Ascending aorta (tissue), 2 donors: ENCODE data around the gene RNF39. TPM values are rescaled to one million over a fixed set of nuclear protein-coding genes. Genes with fewer than 3 reads are reported as not detected.

Source experiments
- DNase-seq, 2 donors: peaks; one replicate each; pipeline ENCODE4 v3.0.0-alpha.2; 2019; ENCODE audit warnings: low spot score in 2 of 2
- H3K27ac ChIP-seq, 2 donors: fragments of 200-600 bp; sonication (generic); one replicate each; pipeline ENCODE4 v1.5.1; 2016 to 2017; ENCODE audit warnings: mild to moderate bottlenecking in 1 of 2
- H3K27me3 ChIP-seq: fragments of 200-600 bp; sonication (generic); one replicate; pipeline ENCODE4 v1.5.1; 2017
- H3K36me3 ChIP-seq, 2 donors: fragments of 200-600 bp; sonication (generic); one replicate each; pipeline ENCODE4 v1.5.1; 2016
- H3K4me1 ChIP-seq, 2 donors: fragments of 200-600 bp; sonication (generic); one replicate each; pipeline ENCODE4 v1.5.1; 2016 to 2017; ENCODE audit warnings: mild to moderate bottlenecking in 1 of 2
- H3K4me3 ChIP-seq, 2 donors: fragments of 200-600 bp; sonication (generic); one replicate each; pipeline ENCODE4 v1.5.1; 2016 to 2017; ENCODE audit warnings: mild to moderate bottlenecking in 1 of 2
- H3K9me3 ChIP-seq, 2 donors: fragments of 200-600 bp; sonication (generic); one replicate each; pipeline ENCODE4 v1.5.1; 2016
- CTCF ChIP-seq, 3 experiments: fragments of 200-600 bp in 2 of 3; fragments of 450-650 bp in 1 of 3; sonication (generic) in 2 of 3; IDR thresholded peaks; one replicate each; pipeline ENCODE4 v1.5.1; 2016 to 2019; ENCODE audit warnings: antibody characterized with exemption in 3 of 3, mild to moderate bottlenecking in 1 of 3, moderate library complexity in 1 of 3
- intact Hi-C: fragments of 100-400 bp; cut with DNase I; formaldehyde crosslinking; loops from one replicate; pipeline ENCODE4 v1.15.1; 2023
- total RNA-seq: library from RNA; depleted of rRNA; stranded (reverse); fragments of >200 nt; gene quantifications from one replicate; pipeline ENCODE4 v1.1.0, GENCODE V29; 2016

RNF39 gene
- total RNA-seq, 1 donor from 2014 or later: not detected

- no peak for TF ChIP-seq CTCF (IDR thresholded peaks at IDR 0.05)
- H3K4me3 ChIP-seq: no peak overlapping the region
- intact Hi-C loops: no loop called here
Measured at GRCh38 chr6:30022189-30022588, 53.4 kb downstream of the RNF39 start.

GRCh38 chr6:30020626-30021025 is 54.9 kb downstream of the RNF39 start:
- intact Hi-C loops: no loop called here
- no peak for TF ChIP-seq CTCF (IDR thresholded peaks at IDR 0.05)
- no peak overlapping the region for H3K27ac ChIP-seq
- no peak for DNase-seq
- H3K4me1 ChIP-seq: no peaks in the 10 kb centered on the region
- H3K4me3 ChIP-seq: no peak overlapping the region
- H3K36me3 ChIP-seq: peaks cover 0 to 2% of the 10 kb centered on the region in 2 donors
- H3K27me3 ChIP-seq: no peaks in the 10 kb centered on the region
- no peaks in the 10 kb centered on the region for H3K9me3 ChIP-seq

More at GRCh38 chr6:30022189-30022588, 53.4 kb downstream of the RNF39 start:
- Histone ChIP-seq H3K9me3 (no peaks in the 10 kb centered on the region), H3K36me3 (peaks cover 0 to 2% of the 10 kb centered on the region in 2 donors), H3K27ac (no peak overlapping the region), H3K4me1 (no peaks in the 10 kb centered on the region), H3K27me3 (no peaks in the 10 kb centered on the region)
- DNase-seq: no peak

Other genes starting within 250 kb of the RNF39 start
- gene HLA-G, start 247.9 kb downstream of the RNF39 start, total RNA-seq: not detected
- gene HLA-A, start 133.2 kb downstream of the RNF39 start, total RNA-seq: 1,099 TPM
- gene POLR1H, start 14.5 kb downstream of the RNF39 start, total RNA-seq: 36.9 TPM
- gene PPP1R11, start 8.6 kb downstream of the RNF39 start, total RNA-seq: 7.1 TPM
- not detected for gene TRIM31, start 37.3 kb upstream of the RNF39 start, total RNA-seq
- gene TRIM40, start 60.4 kb upstream of the RNF39 start, total RNA-seq: not detected
- gene TRIM10, start 85.4 kb upstream of the RNF39 start, total RNA-seq: not detected
- gene TRIM15, start 87.8 kb upstream of the RNF39 start, total RNA-seq: not detected
- gene TRIM26, start 137.6 kb upstream of the RNF39 start, total RNA-seq: 38.6 TPM